Heart left ventricle (tissue), 13 donors: ENCODE data around the gene DBN1.

ENCODE experiments used
- CTCF ChIP-seq, 12 donors: fragments of 200-600 bp; sonication (generic) in 4 of 12; IDR thresholded peaks; one replicate each; pipeline versions ENCODE4 v1.5.0 to v1.8.0; 2018 to 2022; ENCODE audit warnings: antibody characterized with exemption in 12 of 12, mild to moderate bottlenecking in 5 of 12
- POLR2A ChIP-seq, 2 donors: fragments of 450-650 bp; IDR thresholded peaks; one replicate each; pipeline ENCODE4 v1.6.1; 2017; ENCODE audit warnings: antibody characterized with exemption in 2 of 2, mild to moderate bottlenecking in 2 of 2, moderate library complexity in 2 of 2
- donor health status: ischemic (EF 13 %, LVEDD 7.1; RV severe dilation, severe dysfunction).
- donor health status: DM: no; HTN: yes; CAD: no.
- donor health status: DM: no; HTN: no; CAD: no.
- donor health status: ischemic (EF 25% LVEDD 6.9; RV normal size, moderate dysfunction).
- donor health status: ischemic (EF 25% LVEDD 5.7; RV mildly dilated, moderate dysfunction).
- donor health status: ischemic (EF 35%, LVEDD 5.7; RV mildly dilated, moderate dysfunction).
- donor health status: nonischemic (EF 11% LVEDD 7.7; RV severe dilation, severe dysfunction).
- donor health status: DM: yes; HTN: yes; CAD: no.
- donor health status: PGD.
- donor health status: ischemic (EF 29% LVEDD 5.4; RV normal size, mild dysfunction).
- donor health status: nonischemic (EF 23%, LVEDD 6.1; RV moderate dilation, normal function).

- TF ChIP-seq CTCF (IDR thresholded peaks at IDR 0.05) (peak in 1 of 12 donors; percentile 7), POLR2A (IDR thresholded peaks at IDR 0.05) (no peak)
These were observed 25.7 kb downstream of the DBN1 start for GRCh38 chr5:177447611-177448243.
